Thyroid gland (tissue), 4 donors: ENCODE data around the gene ZNF724.

Source experiments
- POLR2A ChIP-seq, 2 donors: fragments of 450-650 bp; IDR thresholded peaks; one replicate each; pipeline ENCODE4 v1.6.1; 2017; ENCODE audit warnings: antibody characterized with exemption in 2 of 2, mild to moderate bottlenecking in 2 of 2, moderate library complexity in 1 of 2
- TF ChIP-seq, protein P1 (sequence below), 6 experiments: fragments of 200-600 bp in 3 of 6; fragments of 450-650 bp in 3 of 6; sonication (generic) in 3 of 6; IDR thresholded peaks; one replicate each; pipeline ENCODE4 v1.5.1; 2016 to 2019; ENCODE audit warnings: antibody characterized with exemption in 6 of 6, mild to moderate bottlenecking in 2 of 6, inconsistent platforms in 1 of 6, moderate library complexity in 1 of 6

- TF ChIP-seq, protein P1, sequence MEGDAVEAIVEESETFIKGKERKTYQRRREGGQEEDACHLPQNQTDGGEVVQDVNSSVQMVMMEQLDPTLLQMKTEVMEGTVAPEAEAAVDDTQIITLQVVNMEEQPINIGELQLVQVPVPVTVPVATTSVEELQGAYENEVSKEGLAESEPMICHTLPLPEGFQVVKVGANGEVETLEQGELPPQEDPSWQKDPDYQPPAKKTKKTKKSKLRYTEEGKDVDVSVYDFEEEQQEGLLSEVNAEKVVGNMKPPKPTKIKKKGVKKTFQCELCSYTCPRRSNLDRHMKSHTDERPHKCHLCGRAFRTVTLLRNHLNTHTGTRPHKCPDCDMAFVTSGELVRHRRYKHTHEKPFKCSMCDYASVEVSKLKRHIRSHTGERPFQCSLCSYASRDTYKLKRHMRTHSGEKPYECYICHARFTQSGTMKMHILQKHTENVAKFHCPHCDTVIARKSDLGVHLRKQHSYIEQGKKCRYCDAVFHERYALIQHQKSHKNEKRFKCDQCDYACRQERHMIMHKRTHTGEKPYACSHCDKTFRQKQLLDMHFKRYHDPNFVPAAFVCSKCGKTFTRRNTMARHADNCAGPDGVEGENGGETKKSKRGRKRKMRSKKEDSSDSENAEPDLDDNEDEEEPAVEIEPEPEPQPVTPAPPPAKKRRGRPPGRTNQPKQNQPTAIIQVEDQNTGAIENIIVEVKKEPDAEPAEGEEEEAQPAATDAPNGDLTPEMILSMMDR (IDR thresholded peaks at IDR 0.05): no peak
- TF ChIP-seq POLR2A (IDR thresholded peaks at IDR 0.05): no peak
These were observed 11.4 kb upstream of the ZNF724 start for GRCh38 chr19:23261496-23262020.
